Endothelial cell of umbilical vein (primary cell): ENCODE measurements around the gene NT5DC2. TPM values are rescaled to one million over a fixed set of nuclear protein-coding genes. Genes with fewer than 3 reads are reported as not detected.

Experiments
- BruUV-seq: library from RNA; stranded (reverse); fragments of 400-500 nt; replicated peaks from 2 replicates; lab custom pipeline; 2021; lab: Mats Ljungman, UMichigan
- CTCF ChIA-PET: fragments of 300-600, 350-600 bp; sonication (Branson Sonifier 250); formaldehyde crosslinking; loops from one replicate; lab custom pipeline; 2021; ENCODE audit warnings: antibody characterized with exemption, inconsistent platforms; lab: Charles Lee
- POLR2A ChIA-PET: fragments of 300-600, 350-600 bp; sonication (Branson Sonifier 250); formaldehyde crosslinking; loops from one replicate; lab custom pipeline; 2021; ENCODE audit warnings: antibody characterized with exemption, inconsistent platforms; lab: Charles Lee
- DNase-seq: peaks from one replicate; pipeline ENCODE4 v3.0.0-alpha.2; 2011; ENCODE audit warnings: low read depth, low spot score
- FAIRE-seq: peaks from 2 replicates; lab custom pipeline; 2011; peaks lifted over from hg19 to GRCh38; lab: Jason Lieb, UNC
- H2AFZ ChIP-seq: 2 replicates; pipeline ENCODE4 v1.6.0; 2012; ENCODE audit warnings: low read depth, low read length, control low read depth, inconsistent platforms
- H3K27ac ChIP-seq: 2 replicates; pipeline ENCODE4 v1.5.1; 2011; ENCODE audit warnings: low read depth, mild to moderate bottlenecking, control low read depth, low read length, moderate library complexity; ENCODE audit not compliant: insufficient read depth
- H3K27me3 ChIP-seq, 2 experiments: 2 replicates each; pipeline versions ENCODE4 v1.6.0 to v1.6.1; 2011; ENCODE audit warnings: low read length in 2 of 2, mixed read lengths in 1 of 2; ENCODE audit not compliant: control insufficient read depth in 2 of 2, insufficient read depth in 2 of 2
- H3K36me3 ChIP-seq, 2 experiments: 2 replicates in 1 of 2; 3 replicates in 1 of 2; pipeline ENCODE4 v1.5.1; 2011; ENCODE audit warnings: low read length in 2 of 2, mild to moderate bottlenecking in 1 of 2, moderate library complexity in 1 of 2; ENCODE audit not compliant: control insufficient read depth in 2 of 2, insufficient read depth in 2 of 2; ENCODE audit errors: extremely low read depth in 1 of 2
- H3K4me1 ChIP-seq: 3 replicates; pipeline ENCODE4 v1.5.1; 2011; ENCODE audit warnings: mild to moderate bottlenecking, low read length; ENCODE audit not compliant: control insufficient read depth, insufficient read depth; ENCODE audit errors: extremely low read depth
- H3K4me2 ChIP-seq: 2 replicates; pipeline ENCODE4 v1.6.1; 2011; ENCODE audit warnings: low read length, control low read depth, mixed read lengths; ENCODE audit not compliant: insufficient read depth
- H3K4me3 ChIP-seq, 3 experiments: fragments of 200-600 bp in 1 of 3; sonication (generic), shearing (Covaris generic) in 1 of 3; replicated peaks in 1 of 3; 2 replicates each; pipeline ENCODE4 v1.5.1; 2011 to 2016; ENCODE audit warnings: control low read depth in 3 of 3, low read length in 3 of 3, mild to moderate bottlenecking in 2 of 3, inconsistent platforms in 1 of 3, low read depth in 1 of 3, moderate library complexity in 1 of 3; ENCODE audit not compliant: insufficient read depth in 1 of 3
- H3K79me2 ChIP-seq: 2 replicates; pipeline ENCODE4 v1.6.0; 2012; ENCODE audit warnings: low read length, inconsistent platforms; ENCODE audit not compliant: control insufficient read depth, insufficient read depth
- H3K9ac ChIP-seq: replicated peaks from 2 replicates; pipeline ENCODE3; 2011; ENCODE audit warnings: low read length, control low read depth; ENCODE audit not compliant: insufficient read depth; ENCODE audit errors: extremely low read depth
- H3K9me1 ChIP-seq: replicated peaks from 3 replicates; pipeline ENCODE4 v1.6.0; 2011; ENCODE audit warnings: mild to moderate bottlenecking, low read length; ENCODE audit not compliant: control insufficient read depth, insufficient read depth; ENCODE audit errors: extremely low read depth
- H3K9me3 ChIP-seq: replicated peaks from 2 replicates; pipeline ENCODE4 v1.5.1; 2012; ENCODE audit warnings: low read length, inconsistent platforms; ENCODE audit not compliant: control insufficient read depth, insufficient read depth
- H4K20me1 ChIP-seq: replicated peaks from 2 replicates; pipeline ENCODE3; 2011; ENCODE audit warnings: mild to moderate bottlenecking, low read length; ENCODE audit not compliant: control insufficient read depth, insufficient read depth; ENCODE audit errors: extremely low read depth
- CTCF ChIP-seq, 2 donors: IDR thresholded peaks; 1 replicate in 1 of 2; 2 replicates in 1 of 2; pipeline ENCODE4 v1.5.1; 2011; ENCODE audit warnings: low read length in 2 of 2, mild to moderate bottlenecking in 2 of 2, moderate library complexity in 2 of 2, control low read depth in 1 of 2, inconsistent platforms in 1 of 2, low read depth in 1 of 2; ENCODE audit not compliant: insufficient read depth in 1 of 2; ENCODE audit errors: extremely low read depth in 1 of 2
- EZH2 ChIP-seq: IDR thresholded peaks from 2 replicates; pipeline ENCODE4 v1.6.1; 2012; ENCODE audit warnings: borderline replicate concordance, low read depth, mild to moderate bottlenecking, moderate library complexity, low read length, inconsistent platforms; ENCODE audit not compliant: severe bottlenecking
- FOS ChIP-seq: IDR thresholded peaks from 2 replicates; pipeline ENCODE4 v1.6.1; 2011; ENCODE audit warnings: mild to moderate bottlenecking, low read length, moderate library complexity, borderline replicate concordance; ENCODE audit not compliant: insufficient read depth
- GATA2 ChIP-seq: IDR thresholded peaks from 2 replicates; pipeline ENCODE4 v1.7.0; 2011; ENCODE audit warnings: low read depth, mild to moderate bottlenecking, moderate library complexity, mixed read lengths, low read length; ENCODE audit not compliant: insufficient read length, insufficient read depth
- JUN ChIP-seq: IDR thresholded peaks from 2 replicates; pipeline ENCODE4 v1.6.1; 2011; ENCODE audit warnings: borderline replicate concordance, low read depth; ENCODE audit not compliant: insufficient read length, insufficient read depth
- MAX ChIP-seq: IDR thresholded peaks from 2 replicates; pipeline ENCODE4 v1.6.1; 2011; ENCODE audit not compliant: insufficient read depth, insufficient read length
- MYC ChIP-seq: IDR thresholded peaks from one replicate; pipeline ENCODE4 v1.6.1; 2011; ENCODE audit warnings: mild to moderate bottlenecking, low read depth, low read length
- POLR2A ChIP-seq: IDR thresholded peaks from 2 replicates; pipeline ENCODE4 v1.6.1; 2012; ENCODE audit warnings: low read depth, mild to moderate bottlenecking, control low read depth, low read length
- POLR2AphosphoS5 ChIP-seq: IDR thresholded peaks from 2 replicates; pipeline ENCODE4 v1.6.1; 2012; ENCODE audit warnings: low read depth, mild to moderate bottlenecking, control low read depth, low read length, moderate library complexity; ENCODE audit not compliant: insufficient read depth
- dilution Hi-C: fragments of 300-500 bp; cut with MboI; formaldehyde crosslinking; loops from one replicate; pipeline ENCODE4 v1.15.0; 2019; ENCODE audit warnings: low sequenced_read_pairs; ENCODE audit not compliant: extremely low pct_ligation_motif_present
- intact Hi-C: fragments of 100-400 bp; cut with micrococcal nuclease; formaldehyde crosslinking; loops from one replicate; pipeline ENCODE4 v1.10.0; 2022
- polyA plus RNA-seq, 4 experiments: library from polyadenylated mRNA; depleted of rRNA in 3 of 4; stranded (reverse) in 3 of 4; unstranded in 1 of 4; fragments of >200 nt; gene quantifications; 2 replicates each; pipeline versions ENCODE4 v1.2.1 to v1.2.3, GENCODE V29; 2011 to 2012; ENCODE audit warnings: missing spikeins in 1 of 4
- total RNA-seq: library from RNA; stranded (reverse); gene quantifications from 2 replicates; pipeline ENCODE4 v1.2.3, GENCODE V29; 2021

The NT5DC2 gene
- total and polyA plus RNA-seq, 2 donors (not counting 3 experiments of a cell fraction or from before 2014, with no cell fraction given): 298 to 402 TPM

GRCh38 chr3:52530918-52531826, 2.5 kb downstream of the NT5DC2 start:
- Histone ChIP-seq H3K27me3 (no peaks in the 10 kb centered on the region), H3K9me1 (no peaks in the 10 kb centered on the region), H3K4me1 (peaks cover 41% of the 10 kb centered on the region), H3K9ac (no peak overlapping the region), H3K4me3 (no peak overlapping the region), H3K27ac (peak overlapping the region; percentile 92), H3K9me3 (no peaks in the 10 kb centered on the region), H3K79me2 (peaks cover 41% of the 10 kb centered on the region), H2AFZ (no peak overlapping the region), H3K4me2 (peak overlapping the region; percentile 79), H4K20me1 (no peaks in the 10 kb centered on the region), H3K36me3 (peaks cover 0 to 24% of the 10 kb centered on the region in 2 experiments)
- CTCF ChIA-PET: interaction anchor here (0.6 kb wide), 1 partner anchor 233 kb away, joined by 3 read pairs; no protein-coding TSS in a partner anchor
- no TSS peak for BruUV-seq
- DNase-seq (no peak), FAIRE-seq (no peak)
- dilution Hi-C loops: no loop called here
- TF ChIP-seq MYC: no peak
- TF ChIP-seq JUN: no peak
- TF ChIP-seq CTCF (IDR thresholded peaks at IDR 0.05; ENCODE audit: extremely low read depth in 1 of 2, insufficient read depth in 1 of 2, low read depth in 1 of 2, low read length in 2 of 2): no peak
- TF ChIP-seq POLR2AphosphoS5: no peak
- TF ChIP-seq GATA2: no peak
- TF ChIP-seq FOS: no peak
- TF ChIP-seq POLR2A: no peak
- no peak for TF ChIP-seq MAX
- no peak for TF ChIP-seq EZH2
- POLR2A ChIA-PET: no interaction called here
- intact Hi-C loops: no loop called here
